Nephron progenitor cell (in vitro differentiated cells): ENCODE measurements around the gene TRPM5.

Experiments
- DNase-seq: peaks from one replicate; pipeline ENCODE4 v3.0.0; 2021
- H3K27ac Mint-ChIP-seq: 2 replicates; pipeline ENCODE4 v1.8.0; 2021; ENCODE audit warnings: mild to moderate bottlenecking, moderate library complexity, mixed read lengths
- H3K27me3 Mint-ChIP-seq: 2 replicates; pipeline ENCODE4 v1.8.0; 2021; ENCODE audit warnings: mild to moderate bottlenecking, low read depth, mixed read lengths; ENCODE audit not compliant: poor library complexity
- H3K36me3 Mint-ChIP-seq: 2 replicates; pipeline ENCODE4 v1.8.0; 2021; ENCODE audit warnings: low read depth, mixed read lengths
- H3K4me1 Mint-ChIP-seq: 2 replicates; pipeline ENCODE4 v1.8.0; 2021; ENCODE audit warnings: mixed read lengths
- H3K4me3 Mint-ChIP-seq: 2 replicates; pipeline ENCODE4 v1.8.0; 2021; ENCODE audit warnings: mild to moderate bottlenecking, moderate library complexity, mixed read lengths
- H3K9me3 Mint-ChIP-seq: 2 replicates; pipeline ENCODE4 v1.8.0; 2021; ENCODE audit warnings: mild to moderate bottlenecking, moderate library complexity, mixed read lengths
- CTCF ChIP-seq: fragments of 200-600 bp; sonication (generic); IDR thresholded peaks from 2 replicates; pipeline ENCODE4 v1.5.0; 2021; ENCODE audit warnings: antibody characterized with exemption

The TRPM5 gene

GRCh38 chr11:2427721-2428321 is 16.5 kb downstream of the TRPM5 start:
- Mint-ChIP-seq H3K4me1 (no peaks in the 10 kb centered on the region), H3K27me3 (peaks cover 4% of the 10 kb centered on the region), H3K9me3 (no peaks in the 10 kb centered on the region), H3K36me3 (no peaks in the 10 kb centered on the region), H3K4me3 (no peak overlapping the region), H3K27ac (no peak overlapping the region)
- TF ChIP-seq CTCF, result no peak
- no peak for DNase-seq

DNA sequence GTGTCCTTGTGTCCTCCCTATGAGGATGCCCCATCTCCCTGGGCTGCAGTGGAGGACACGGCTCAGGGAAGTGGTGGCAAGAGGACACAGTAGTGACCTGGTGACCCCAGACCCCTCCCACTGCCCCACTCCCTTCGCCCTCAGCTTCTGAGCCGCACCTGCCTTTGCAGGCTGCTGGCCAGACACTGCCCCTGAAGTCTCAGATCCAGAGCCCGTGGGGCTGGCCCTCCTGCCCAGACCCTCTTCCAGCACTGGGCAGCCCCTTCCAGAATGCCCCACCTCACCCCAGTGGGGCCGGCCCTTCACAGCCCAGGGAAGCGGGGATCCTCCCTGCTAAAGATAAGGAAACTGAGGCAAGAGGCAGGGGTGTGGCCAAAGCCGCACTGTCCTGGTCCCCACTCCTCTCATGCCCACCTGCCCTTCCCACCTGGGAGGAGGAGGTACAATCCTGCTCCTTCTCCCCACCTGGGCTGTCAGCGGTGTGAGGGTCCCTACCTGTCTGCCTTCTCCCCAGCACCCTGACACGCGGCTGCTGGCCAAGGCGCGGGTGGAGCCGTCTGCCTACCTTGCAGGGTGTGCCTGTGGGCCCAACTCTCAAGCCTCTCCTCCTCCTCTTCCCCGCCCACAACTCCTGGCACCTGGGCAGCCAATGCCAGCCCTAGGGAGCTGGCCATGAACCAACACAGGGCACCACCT is 17.3 kb downstream of the TRPM5 start:
- Mint-ChIP-seq H3K9me3 (no peaks in the 10 kb centered on the region), H3K27me3 (peaks cover 4% of the 10 kb centered on the region), H3K36me3 (no peaks in the 10 kb centered on the region), H3K4me1 (no peaks in the 10 kb centered on the region), H3K27ac (no peak overlapping the region), H3K4me3 (no peak overlapping the region)
- DNase-seq, result no peak
- no peak for TF ChIP-seq CTCF

- TF ChIP-seq CTCF, result no peak
- H3K4me1 Mint-ChIP-seq, result no peaks in the 10 kb centered on the region
- no peaks in the 10 kb centered on the region for H3K9me3 Mint-ChIP-seq
- H3K27ac Mint-ChIP-seq, result no peak overlapping the region
- H3K36me3 Mint-ChIP-seq, result no peaks in the 10 kb centered on the region
- no peak overlapping the region for H3K4me3 Mint-ChIP-seq
- no peak for DNase-seq
- H3K27me3 Mint-ChIP-seq, result peaks cover 4% of the 10 kb centered on the region
Observed at GRCh38 chr11:2426221-2426620, 18.1 kb downstream of the TRPM5 start.

DNA sequence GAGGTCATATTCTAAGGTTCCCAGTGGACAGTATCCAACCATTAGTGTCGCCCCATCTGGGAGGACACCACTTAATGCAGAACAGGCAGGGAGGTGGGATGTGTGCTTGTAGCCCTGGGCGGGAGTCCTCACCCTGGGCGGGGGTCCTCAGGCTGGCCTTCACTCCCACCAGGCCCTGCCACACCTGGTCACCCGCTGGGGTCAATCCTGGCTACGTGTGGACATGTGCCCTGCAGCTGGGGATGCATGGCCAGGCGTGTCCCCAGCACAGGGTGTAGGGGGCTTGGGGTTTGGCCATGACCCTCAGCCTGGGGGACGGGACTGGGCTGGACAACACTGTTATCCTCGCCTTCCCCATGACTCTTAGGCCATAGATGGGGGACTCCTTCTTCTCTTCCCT is 18.8 kb downstream of the TRPM5 start:
- Mint-ChIP-seq H3K4me1 (no peaks in the 10 kb centered on the region), H3K9me3 (no peaks in the 10 kb centered on the region), H3K36me3 (no peaks in the 10 kb centered on the region), H3K27me3 (peaks cover 4% of the 10 kb centered on the region), H3K4me3 (no peak overlapping the region), H3K27ac (no peak overlapping the region)
- no peak for DNase-seq
- no peak for TF ChIP-seq CTCF

GRCh38 chr11:2424811-2425495 is 19.4 kb downstream of the TRPM5 start:
- no peaks in the 10 kb centered on the region for H3K36me3 Mint-ChIP-seq
- H3K9me3 Mint-ChIP-seq, result no peaks in the 10 kb centered on the region
- no peak overlapping the region for H3K27ac Mint-ChIP-seq
- no peak overlapping the region for H3K4me3 Mint-ChIP-seq
- H3K4me1 Mint-ChIP-seq, result no peaks in the 10 kb centered on the region
- no peak for TF ChIP-seq CTCF
- no peak for DNase-seq
- peaks cover 4% of the 10 kb centered on the region for H3K27me3 Mint-ChIP-seq
